Measurements from ENCODE around the gene RAP1GDS1. TPM values are rescaled to one million over a fixed set of nuclear protein-coding genes. Genes with fewer than 3 reads are reported as not detected.

Gene RAP1GDS1
- polyA plus RNA-seq, 1 donor (not counting 4 experiments of a cell fraction or from before 2014, with no cell fraction given), result 58.1 TPM

GRCh38 chr4:98399915-98400314 lies 138.7 kb downstream of the RAP1GDS1 start:
- H3K9me3 ChIP-seq (ENCODE audit: control insufficient read depth, low read depth, low read length), result no peaks in the 10 kb centered on the region
- no peaks in the 10 kb centered on the region for H3K79me2 ChIP-seq (ENCODE audit: control insufficient read depth, insufficient read depth, low read length)
- FAIRE-seq, result peak; percentile 34
- H2AFZ ChIP-seq (ENCODE audit: control insufficient read depth, low read length), result no peak overlapping the region
- H4K20me1 ChIP-seq (ENCODE audit: control insufficient read depth, extremely low read depth, insufficient read depth, low read length), result no peaks in the 10 kb centered on the region
- H3K4me1 ChIP-seq (ENCODE audit: control insufficient read depth, extremely low read depth, insufficient read depth, low read length), result no peaks in the 10 kb centered on the region
- H3K9me1 ChIP-seq (ENCODE audit: control insufficient read depth, extremely low read depth, insufficient read depth, low read length), result no peaks in the 10 kb centered on the region
- no peak overlapping the region for H3K4me2 ChIP-seq (ENCODE audit: control insufficient read depth, extremely low read depth, insufficient read depth, low read depth, low read length)
- DNase-seq (ENCODE audit: low read depth, low spot score), result no peak
- dilution Hi-C loops (cut with MboI; ENCODE audit: extremely low pct_ligation_motif_present, low sequenced_read_pairs), result no loop called here
- H3K9ac ChIP-seq (ENCODE audit: control insufficient read depth, extremely low read depth, insufficient read depth, low read length), result no peak overlapping the region
- no peaks in the 10 kb centered on the region for H3K27me3 ChIP-seq (ENCODE audit: control insufficient read depth, extremely low read depth, insufficient read depth, low read length)
- H3K36me3 ChIP-seq (ENCODE audit: control insufficient read depth in 2 of 2, extremely low read depth in 1 of 2, insufficient read depth in 2 of 2, low read length in 2 of 2), result peaks cover 0 to 4% of the 10 kb centered on the region in 2 experiments
- no peak overlapping the region for H3K27ac ChIP-seq (ENCODE audit: control insufficient read depth, insufficient read depth, low read length)
- no peak overlapping the region for H3K4me3 ChIP-seq (ENCODE audit: control insufficient read depth in 2 of 3, extremely low read depth in 1 of 3, insufficient read depth in 2 of 3, low read depth in 1 of 3, low read length in 3 of 3)
- no peak for TF ChIP-seq EZH2 (IDR thresholded peaks at IDR 0.05; ENCODE audit: low read length)
- TF ChIP-seq, protein P1, sequence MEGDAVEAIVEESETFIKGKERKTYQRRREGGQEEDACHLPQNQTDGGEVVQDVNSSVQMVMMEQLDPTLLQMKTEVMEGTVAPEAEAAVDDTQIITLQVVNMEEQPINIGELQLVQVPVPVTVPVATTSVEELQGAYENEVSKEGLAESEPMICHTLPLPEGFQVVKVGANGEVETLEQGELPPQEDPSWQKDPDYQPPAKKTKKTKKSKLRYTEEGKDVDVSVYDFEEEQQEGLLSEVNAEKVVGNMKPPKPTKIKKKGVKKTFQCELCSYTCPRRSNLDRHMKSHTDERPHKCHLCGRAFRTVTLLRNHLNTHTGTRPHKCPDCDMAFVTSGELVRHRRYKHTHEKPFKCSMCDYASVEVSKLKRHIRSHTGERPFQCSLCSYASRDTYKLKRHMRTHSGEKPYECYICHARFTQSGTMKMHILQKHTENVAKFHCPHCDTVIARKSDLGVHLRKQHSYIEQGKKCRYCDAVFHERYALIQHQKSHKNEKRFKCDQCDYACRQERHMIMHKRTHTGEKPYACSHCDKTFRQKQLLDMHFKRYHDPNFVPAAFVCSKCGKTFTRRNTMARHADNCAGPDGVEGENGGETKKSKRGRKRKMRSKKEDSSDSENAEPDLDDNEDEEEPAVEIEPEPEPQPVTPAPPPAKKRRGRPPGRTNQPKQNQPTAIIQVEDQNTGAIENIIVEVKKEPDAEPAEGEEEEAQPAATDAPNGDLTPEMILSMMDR (optimal IDR thresholded peaks at IDR 0.05 in 1 of 3, IDR thresholded peaks at IDR 0.05 in 1 of 3, conservative IDR thresholded peaks at IDR 0.05 in 1 of 3; ENCODE audit: extremely low read depth in 1 of 3, insufficient read depth in 2 of 3, low read length in 3 of 3), result no peak

DNA sequence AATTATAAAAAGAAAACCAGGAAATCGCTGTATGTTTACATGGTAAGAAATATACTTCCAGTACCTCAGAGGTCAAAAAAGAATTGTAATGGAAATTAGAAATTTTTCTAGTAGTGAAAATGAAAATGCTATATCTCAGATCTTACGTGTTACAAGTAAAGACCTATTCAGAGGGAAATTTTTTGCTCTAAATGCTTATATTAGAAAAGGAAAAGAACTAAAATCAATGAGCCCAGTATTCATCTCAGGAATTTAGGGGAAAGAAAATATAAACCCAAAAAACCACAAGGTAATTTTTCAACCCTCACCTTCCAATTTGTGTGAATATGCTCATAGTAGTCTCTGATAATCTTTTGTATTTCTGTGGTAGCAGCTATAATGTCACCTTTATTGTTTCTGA lies 145.6 kb downstream of the RAP1GDS1 start:
- no peak overlapping the region for H3K4me2 ChIP-seq (ENCODE audit: control insufficient read depth, extremely low read depth, insufficient read depth, low read depth, low read length)
- no peak overlapping the region for H2AFZ ChIP-seq (ENCODE audit: control insufficient read depth, low read length)
- FAIRE-seq (no peak), DNase-seq (ENCODE audit: low read depth, low spot score) (no peak)
- no peak for TF ChIP-seq EZH2 (IDR thresholded peaks at IDR 0.05; ENCODE audit: low read length)
- TF ChIP-seq, protein P1 (optimal IDR thresholded peaks at IDR 0.05 in 1 of 3, IDR thresholded peaks at IDR 0.05 in 1 of 3, conservative IDR thresholded peaks at IDR 0.05 in 1 of 3; ENCODE audit: extremely low read depth in 1 of 3, insufficient read depth in 2 of 3, low read length in 3 of 3), result no peak
- dilution Hi-C loops (cut with MboI; ENCODE audit: extremely low pct_ligation_motif_present, low sequenced_read_pairs), result no loop called here
- no peaks in the 10 kb centered on the region for H3K4me1 ChIP-seq (ENCODE audit: control insufficient read depth, extremely low read depth, insufficient read depth, low read length)
- no peak overlapping the region for H3K27ac ChIP-seq (ENCODE audit: control insufficient read depth, insufficient read depth, low read length)
- H3K9ac ChIP-seq (ENCODE audit: control insufficient read depth, extremely low read depth, insufficient read depth, low read length), result no peak overlapping the region
- no peaks in the 10 kb centered on the region for H3K36me3 ChIP-seq (ENCODE audit: control insufficient read depth in 2 of 2, extremely low read depth in 1 of 2, insufficient read depth in 2 of 2, low read length in 2 of 2)
- no peaks in the 10 kb centered on the region for H3K27me3 ChIP-seq (ENCODE audit: control insufficient read depth, extremely low read depth, insufficient read depth, low read length)
- H3K9me3 ChIP-seq (ENCODE audit: control insufficient read depth, low read depth, low read length), result no peaks in the 10 kb centered on the region
- no peaks in the 10 kb centered on the region for H3K79me2 ChIP-seq (ENCODE audit: control insufficient read depth, insufficient read depth, low read length)
- H3K9me1 ChIP-seq (ENCODE audit: control insufficient read depth, extremely low read depth, insufficient read depth, low read length), result no peaks in the 10 kb centered on the region
- H4K20me1 ChIP-seq (ENCODE audit: control insufficient read depth, extremely low read depth, insufficient read depth, low read length), result no peaks in the 10 kb centered on the region
- H3K4me3 ChIP-seq (ENCODE audit: control insufficient read depth in 2 of 3, extremely low read depth in 1 of 3, insufficient read depth in 2 of 3, low read depth in 1 of 3, low read length in 3 of 3), result no peak overlapping the region
